ENCODE measurements around the gene TOR1B. TPM values are rescaled to one million over a fixed set of nuclear protein-coding genes. Genes with fewer than 3 reads are reported as not detected.
A peak's percentile ranks its signal among the peaks of the same experiment; 100 is the strongest.

The TOR1B gene
- total RNA-seq, 2 experiments from 2014 or later = 21.9 to 27.1 TPM

- Mint-ChIP-seq H3K36me3 (ENCODE audit: low read depth) (peaks cover 37% of the 10 kb centered on the region), H3K27me3 (no peaks in the 10 kb centered on the region), H3K9me3 (no peaks in the 10 kb centered on the region), H3K4me3 (no peak overlapping the region), H3K27ac (no peak overlapping the region), H3K4me1 (peaks cover 24% of the 10 kb centered on the region)
- no peak for DNase-seq
- ChIA-PET CTCF (interaction anchor here (0.8 kb wide), 1 partner anchor 8 kb away, joined by 3 read pairs; the partner anchor contains the start of genes C9orf78 and USP20), POLR2A (no interaction called here)
These were observed 23.4 kb downstream of the TOR1B start for GRCh38 chr9:129826344-129826743.

DNA sequence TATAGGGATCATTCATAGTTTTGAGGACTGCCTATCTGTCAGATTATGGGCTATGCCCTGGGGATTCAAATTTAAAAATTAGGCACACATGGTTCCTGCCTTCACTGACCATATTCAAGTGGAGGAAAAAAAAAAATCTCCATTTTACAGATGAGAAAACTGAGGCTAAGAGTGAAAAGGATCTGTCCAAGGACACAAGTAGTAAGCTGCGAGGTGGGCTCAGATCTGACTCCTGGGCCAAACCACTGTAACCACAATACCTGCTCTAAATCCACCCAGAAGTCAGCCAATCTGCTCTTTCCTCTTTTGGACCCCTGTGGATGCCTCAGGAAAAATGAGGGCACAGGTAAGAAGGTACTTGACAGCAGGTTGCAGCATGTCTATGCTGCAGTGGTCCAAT is 23.8 kb downstream of the TOR1B start:
- Mint-ChIP-seq H3K36me3 (ENCODE audit: low read depth) (peaks cover 40% of the 10 kb centered on the region), H3K4me1 (peaks cover 24% of the 10 kb centered on the region)

DNA sequence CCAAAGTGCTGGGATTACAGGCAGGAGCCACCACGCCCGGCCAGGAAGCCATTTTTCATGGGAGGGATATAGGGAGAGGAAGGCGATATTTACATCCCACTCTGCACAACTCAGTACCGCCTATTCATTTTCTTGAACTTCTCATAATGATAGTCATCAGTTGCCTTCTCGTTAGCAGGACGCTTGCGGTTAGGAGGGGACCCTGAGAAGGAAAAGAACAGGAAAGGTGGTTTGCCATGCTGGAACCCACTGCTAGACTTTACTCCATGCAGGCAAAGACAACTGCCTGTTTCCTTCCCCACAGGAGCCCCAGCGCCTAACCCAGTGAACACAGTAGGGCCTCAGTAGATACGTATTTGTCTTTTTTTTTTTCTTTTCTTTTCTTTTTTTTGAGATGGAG is 25.1 kb downstream of the TOR1B start:
- POLR2A ChIA-PET = no interaction called here

More for the DNA sequence above, 23.8 kb downstream of the TOR1B start:
- Mint-ChIP-seq H3K27ac (no peak overlapping the region), H3K27me3 (no peaks in the 10 kb centered on the region), H3K9me3 (no peaks in the 10 kb centered on the region), H3K4me3 (no peak overlapping the region)
- ChIA-PET POLR2A (no interaction called here), CTCF (interaction anchor here (0.6 to 0.7 kb wide), 2 partner anchors 37 to 61 kb away, joined by 3 read pairs; no protein-coding TSS in a partner anchor)
- DNase-seq = no peak

GRCh38 chr9:129828969-129829368 is 26.0 kb downstream of the TOR1B start:
- H3K27me3 Mint-ChIP-seq = no peaks in the 10 kb centered on the region
- ChIA-PET POLR2A (no interaction called here), CTCF (no interaction called here)
- no peak overlapping the region for H3K27ac Mint-ChIP-seq
- no peak for DNase-seq
- H3K4me3 Mint-ChIP-seq = no peak overlapping the region
- peaks cover 43% of the 10 kb centered on the region for H3K36me3 Mint-ChIP-seq (ENCODE audit: low read depth)
- H3K4me1 Mint-ChIP-seq = peaks cover 26% of the 10 kb centered on the region
- H3K9me3 Mint-ChIP-seq = no peaks in the 10 kb centered on the region

More for the DNA sequence above, 25.1 kb downstream of the TOR1B start:
- no peaks in the 10 kb centered on the region for H3K27me3 Mint-ChIP-seq
- no peaks in the 10 kb centered on the region for H3K9me3 Mint-ChIP-seq
- CTCF ChIA-PET = no interaction called here
- H3K36me3 Mint-ChIP-seq (ENCODE audit: low read depth) = peaks cover 36% of the 10 kb centered on the region
- no peak overlapping the region for H3K4me3 Mint-ChIP-seq
- peak overlapping the region; percentile 19 for H3K27ac Mint-ChIP-seq
- DNase-seq = no peak
- peaks cover 17% of the 10 kb centered on the region for H3K4me1 Mint-ChIP-seq

GRCh38 chr9:129832982-129833381 is 30.0 kb downstream of the TOR1B start:
- peaks cover 67% of the 10 kb centered on the region for H3K36me3 Mint-ChIP-seq (ENCODE audit: low read depth)
- CTCF ChIA-PET = interaction anchor here (1.3 to 1.7 kb wide), 3 partner anchors 12 to 52 kb away, joined by 3 to 5 read pairs (median 4); no protein-coding TSS in a partner anchor
- POLR2A ChIA-PET = no interaction called here
- no peak overlapping the region for H3K27ac Mint-ChIP-seq
- peak overlapping the region; percentile 91 for H3K4me3 Mint-ChIP-seq
- no peaks in the 10 kb centered on the region for H3K9me3 Mint-ChIP-seq
- no peaks in the 10 kb centered on the region for H3K27me3 Mint-ChIP-seq
- H3K4me1 Mint-ChIP-seq = peaks cover 44% of the 10 kb centered on the region
- no peak for DNase-seq

- Mint-ChIP-seq H3K9me3 (no peaks in the 10 kb centered on the region), H3K27ac (peak overlapping the region; percentile 94), H3K27me3 (no peaks in the 10 kb centered on the region), H3K36me3 (ENCODE audit: low read depth) (peaks cover 61% of the 10 kb centered on the region), H3K4me3 (peak overlapping the region; percentile 91), H3K4me1 (peaks cover 55% of the 10 kb centered on the region)
- peak; percentile 62 for DNase-seq
- ChIA-PET POLR2A (interaction anchor here (0.6 kb wide), 2 partner anchors 29 to 194 kb away, joined by 3 to 4 read pairs; no protein-coding TSS in a partner anchor), CTCF (interaction anchor here (0.6 to 1.5 kb wide), 5 partner anchors 9 to 216 kb away, joined by 3 to 5 read pairs (median 3); no protein-coding TSS in a partner anchor)
These were observed 31.6 kb downstream of the TOR1B start for GRCh38 chr9:129834489-129835127.

DNA sequence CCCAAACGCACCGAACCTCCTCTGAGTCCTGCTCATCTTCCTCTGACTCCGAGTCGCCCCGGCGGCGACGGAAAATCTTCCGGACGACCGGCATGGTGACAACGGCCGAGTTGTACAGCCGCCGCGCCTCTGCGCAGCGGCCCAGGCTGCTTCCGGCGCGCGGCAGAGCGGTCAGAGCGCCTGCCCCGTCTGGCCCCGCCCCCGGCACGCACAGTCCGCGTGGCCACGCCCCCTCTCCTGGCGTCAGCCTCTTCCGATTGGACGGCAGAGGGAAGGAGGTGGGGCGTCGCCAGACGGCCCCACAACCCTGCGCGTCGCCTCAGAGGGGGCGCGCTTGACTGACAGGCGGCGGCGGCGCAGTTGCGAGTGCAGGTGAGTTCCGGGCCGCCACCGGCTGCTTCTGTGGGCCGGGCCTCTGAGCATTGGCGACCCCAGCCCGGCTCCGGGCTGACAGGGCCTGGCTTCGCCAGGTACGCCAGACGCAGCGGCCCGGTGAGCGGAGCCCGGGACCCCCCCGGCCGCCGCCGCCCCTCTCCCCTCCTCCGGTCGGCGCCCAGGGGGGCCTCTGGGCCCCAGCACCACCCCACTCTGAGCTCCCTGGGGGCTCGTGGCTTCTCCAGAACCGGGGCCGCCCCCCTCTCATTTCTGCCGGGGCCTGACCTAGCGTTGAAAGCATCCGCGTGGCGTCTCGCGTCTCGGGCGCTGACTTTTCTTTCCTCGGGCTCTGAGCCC is 32.3 kb downstream of the TOR1B start, which contains the start of the genes C9orf78 and USP20:
TSS of gene C9orf78 (minus strand) at position 148 of the 732 bp plus-strand sequence. CDS start at position 94, 54 bp downstream.
TSS of gene USP20 (plus strand) at position 331 of the 732 bp plus-strand sequence. CDS start 17,098 bp downstream, outside the sequence.
- H3K27me3 Mint-ChIP-seq = no peaks in the 10 kb centered on the region
- H3K36me3 Mint-ChIP-seq (ENCODE audit: low read depth) = peaks cover 58% of the 10 kb centered on the region
- peaks cover 61% of the 10 kb centered on the region for H3K4me1 Mint-ChIP-seq
- ChIA-PET POLR2A (interaction anchor here (0.6 kb wide), 2 partner anchors 28 to 195 kb away, joined by 3 to 4 read pairs; no protein-coding TSS in a partner anchor), CTCF (interaction anchor here (0.6 to 1.5 kb wide), 6 partner anchors 9 to 215 kb away, joined by 3 to 5 read pairs (median 3); no protein-coding TSS in a partner anchor)
- no peaks in the 10 kb centered on the region for H3K9me3 Mint-ChIP-seq
- peak within 1 kb of the TSS; percentile 95 for H3K4me3 Mint-ChIP-seq
- peak; percentile 97 for DNase-seq
- H3K27ac Mint-ChIP-seq = peak within 1 kb of the TSS; percentile 95

DNA sequence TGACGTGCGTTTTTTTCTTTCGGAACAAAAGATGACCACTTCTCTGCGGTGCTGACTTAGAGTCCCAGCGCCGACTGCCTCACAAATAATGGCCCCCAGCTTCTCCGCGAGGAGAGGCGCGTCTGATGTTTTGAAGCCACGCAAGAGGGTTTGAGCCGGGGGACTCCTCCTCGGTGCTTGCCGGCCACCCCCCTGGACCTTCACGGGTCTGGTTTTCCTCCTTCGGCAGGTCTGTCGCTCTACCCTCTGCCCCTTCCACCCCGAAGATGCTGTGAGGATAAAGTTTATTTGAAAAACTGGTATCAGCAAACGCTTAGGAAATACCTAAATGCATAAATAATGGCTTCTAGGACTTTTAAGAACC is 32.9 kb downstream of the TOR1B start:
- peaks cover 55% of the 10 kb centered on the region for H3K36me3 Mint-ChIP-seq (ENCODE audit: low read depth)
- peak overlapping the region; percentile 95 for H3K4me3 Mint-ChIP-seq
- no peaks in the 10 kb centered on the region for H3K27me3 Mint-ChIP-seq
- CTCF ChIA-PET = interaction anchor here (1.3 kb wide), 1 partner anchor 53 kb away, joined by 3 read pairs; no protein-coding TSS in a partner anchor
- POLR2A ChIA-PET = no interaction called here
- peak overlapping the region; percentile 95 for H3K27ac Mint-ChIP-seq
- no peak for DNase-seq
- H3K4me1 Mint-ChIP-seq = peaks cover 63% of the 10 kb centered on the region
- H3K9me3 Mint-ChIP-seq = no peaks in the 10 kb centered on the region

- peak; percentile 52 for DNase-seq
- Mint-ChIP-seq H3K4me1 (peaks cover 69% of the 10 kb centered on the region), H3K9me3 (no peaks in the 10 kb centered on the region), H3K27ac (peak overlapping the region; percentile 95), H3K4me3 (peak overlapping the region; percentile 95), H3K36me3 (ENCODE audit: low read depth) (peaks cover 57% of the 10 kb centered on the region), H3K27me3 (no peaks in the 10 kb centered on the region)
- ChIA-PET POLR2A (no interaction called here), CTCF (interaction anchor here (1.3 kb wide), 2 partner anchors 24 to 52 kb away, joined by 3 read pairs; no protein-coding TSS in a partner anchor)
These were observed 33.5 kb downstream of the TOR1B start for GRCh38 chr9:129836311-129837007.

DNA sequence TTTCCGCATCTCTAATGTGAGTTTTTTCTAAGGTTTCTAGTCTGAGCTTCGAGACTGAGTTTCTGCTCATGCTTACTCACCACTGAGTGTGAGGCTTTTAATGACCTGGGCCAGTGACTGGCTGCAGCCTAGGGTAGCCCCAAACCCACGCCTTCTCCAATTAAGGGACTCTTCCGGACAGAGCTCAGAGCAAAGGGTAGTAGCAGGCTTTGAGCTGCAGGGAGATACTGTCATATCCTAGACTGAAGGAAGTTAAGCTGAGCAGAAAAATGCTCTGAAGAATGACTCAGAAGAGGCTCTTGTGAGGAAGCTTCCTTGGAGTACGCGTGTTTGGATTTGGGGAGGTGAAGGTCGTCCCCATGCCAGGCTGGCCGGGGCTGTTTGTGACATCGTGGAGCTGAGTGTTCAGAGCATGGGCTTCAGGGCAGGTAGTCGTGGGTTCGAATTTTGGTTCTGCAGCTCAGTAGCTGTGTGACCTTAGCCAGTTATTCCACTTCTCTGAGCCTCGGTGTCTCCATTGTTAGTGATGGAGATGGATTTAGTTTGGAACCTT is 35.8 kb downstream of the TOR1B start:
- Mint-ChIP-seq H3K27me3 (no peaks in the 10 kb centered on the region), H3K4me1 (peaks cover 68% of the 10 kb centered on the region), H3K4me3 (peak overlapping the region; percentile 54), H3K27ac (peak overlapping the region; percentile 86), H3K36me3 (ENCODE audit: low read depth) (peaks cover 53% of the 10 kb centered on the region), H3K9me3 (no peaks in the 10 kb centered on the region)
- peak; percentile 39 for DNase-seq
- ChIA-PET CTCF (interaction anchor here (0.6 to 1.1 kb wide), 6 partner anchors 19 to 246 kb away, joined by 3 to 5 read pairs (median 4); no protein-coding TSS in a partner anchor), POLR2A (interaction anchor here (0.7 kb wide), 1 partner anchor 13 kb away, joined by 3 read pairs; no protein-coding TSS in a partner anchor)

DNA sequence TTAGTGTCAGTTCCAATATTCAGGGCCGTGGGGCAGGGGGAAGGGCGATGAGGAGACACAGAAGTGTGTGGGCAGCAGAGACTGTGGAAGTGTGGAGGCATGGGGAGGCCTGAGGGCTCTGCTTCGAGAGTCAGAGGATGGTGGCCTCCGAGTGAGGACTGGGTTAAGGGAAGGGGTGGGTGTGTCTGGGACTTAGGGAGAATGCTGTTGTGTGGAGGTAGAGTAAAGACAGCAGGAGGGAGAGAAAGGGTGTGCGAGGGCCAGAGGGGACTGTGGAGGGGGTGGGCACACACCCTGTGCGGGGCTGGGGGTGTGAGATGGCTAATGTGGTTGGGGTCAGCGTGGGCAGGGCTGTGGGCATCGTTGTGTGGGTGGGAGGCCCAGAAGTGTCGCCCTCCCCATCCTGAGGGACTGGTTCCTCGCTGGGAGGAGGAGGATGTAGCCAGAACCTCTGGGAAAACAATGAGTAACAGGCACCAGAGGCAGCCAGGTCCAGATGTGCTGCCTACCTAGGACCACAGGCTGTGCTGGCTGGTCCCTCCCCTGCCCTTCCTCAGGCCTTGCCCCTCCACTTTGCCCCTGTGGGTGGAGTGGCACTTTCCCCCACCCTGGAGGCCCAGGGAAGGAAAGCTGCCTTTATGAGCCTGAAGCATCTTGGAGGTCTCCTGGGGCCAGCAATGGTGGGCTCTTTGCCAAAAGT is 36.5 kb downstream of the TOR1B start:
- peaks cover 63% of the 10 kb centered on the region for H3K4me1 Mint-ChIP-seq
- ChIA-PET CTCF (interaction anchor here (0.6 to 1.1 kb wide), 5 partner anchors 19 to 245 kb away, joined by 3 to 5 read pairs (median 4); no protein-coding TSS in a partner anchor), POLR2A (interaction anchor here (0.7 kb wide), 1 partner anchor 12 kb away, joined by 3 read pairs; no protein-coding TSS in a partner anchor)
- H3K36me3 Mint-ChIP-seq (ENCODE audit: low read depth) = peaks cover 46% of the 10 kb centered on the region
- no peaks in the 10 kb centered on the region for H3K9me3 Mint-ChIP-seq
- H3K27me3 Mint-ChIP-seq = no peaks in the 10 kb centered on the region
- peak overlapping the region; percentile 86 for H3K27ac Mint-ChIP-seq
- peak overlapping the region; percentile 54 for H3K4me3 Mint-ChIP-seq
- DNase-seq = no peak
